Stimulated activated CD4-positive, alpha-beta T cell treated with anti-CD3 and anti-CD28 coated beads, Interleukin-12 subunit alpha, Interleukin-12 subunit beta, amount 100 ng/mL, for 4 hours (primary cell): ENCODE data around the gene UPF2.

ENCODE experiments used
- DNase-seq: peaks from one replicate; pipeline ENCODE4 v3.0.0-alpha.2; 2020

The UPF2 gene

GRCh38 chr10:11881477-11882417 is 160.9 kb downstream of the UPF2 start:
- no peak for DNase-seq

DNA sequence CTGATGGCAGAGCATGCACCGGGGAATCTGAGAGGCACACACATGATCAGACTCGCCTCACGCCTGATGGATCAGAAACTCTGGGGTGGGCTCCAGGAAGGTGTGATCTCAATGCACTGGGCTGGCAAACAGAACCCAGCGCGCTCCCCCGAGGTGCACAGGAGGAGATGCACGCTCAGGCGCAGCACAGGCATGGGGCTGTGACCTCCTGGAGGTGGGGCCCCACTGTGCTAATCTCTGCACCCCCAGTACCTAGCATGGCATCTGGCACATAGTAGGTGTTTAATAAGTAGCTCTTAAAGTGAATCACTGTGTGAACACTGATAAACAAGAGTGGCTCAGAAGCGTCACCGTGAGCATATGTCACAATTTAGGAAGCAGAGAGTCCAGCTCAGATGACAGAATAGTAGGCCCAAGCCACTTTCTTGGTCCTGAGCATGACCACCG is 161.6 kb downstream of the UPF2 start:
- no peak for DNase-seq

GRCh38 chr10:11880151-11881029 is 162.2 kb downstream of the UPF2 start:
- no peak for DNase-seq

DNA sequence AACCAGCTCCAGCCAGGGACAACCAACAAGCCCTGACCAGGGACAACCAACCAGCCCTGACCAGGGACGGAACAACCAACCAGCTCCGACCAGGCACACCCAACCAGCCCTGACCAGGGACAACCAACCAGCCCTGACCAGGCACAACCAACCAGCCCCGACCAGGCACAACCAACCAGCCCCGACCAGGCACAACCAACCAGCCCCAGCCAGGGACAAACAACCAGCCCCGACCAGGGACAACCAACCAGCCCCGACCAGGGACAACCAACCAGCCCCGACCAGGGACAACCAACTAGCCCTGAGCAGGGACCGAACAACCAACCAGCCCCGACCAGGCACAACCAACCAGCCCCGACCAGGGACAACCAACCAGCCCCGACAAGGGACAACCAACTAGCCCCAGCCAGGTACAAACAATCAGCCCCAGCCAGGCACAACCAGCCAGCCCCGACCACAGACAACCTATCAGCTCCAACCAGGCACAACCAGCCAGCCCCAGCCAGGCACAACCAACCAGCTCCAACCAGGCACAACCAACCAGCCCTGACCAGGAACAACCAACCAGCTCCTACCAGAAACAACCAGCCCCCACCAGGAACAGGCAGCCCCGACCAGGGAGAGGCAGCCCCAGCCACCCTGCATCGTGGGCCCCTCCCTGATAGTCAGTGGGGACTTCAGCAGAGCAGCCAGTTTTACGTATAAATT is 163.1 kb downstream of the UPF2 start:
- no peak for DNase-seq

GRCh38 chr10:11878776-11879175 is 163.8 kb downstream of the UPF2 start:
- DNase-seq: no peak

GRCh38 chr10:11877591-11877905 is 165.1 kb downstream of the UPF2 start:
- DNase-seq: no peak

GRCh38 chr10:11876805-11877590 is 165.6 kb downstream of the UPF2 start:
- DNase-seq: no peak

GRCh38 chr10:11876324-11876723 is 166.3 kb downstream of the UPF2 start:
- no peak for DNase-seq

DNA sequence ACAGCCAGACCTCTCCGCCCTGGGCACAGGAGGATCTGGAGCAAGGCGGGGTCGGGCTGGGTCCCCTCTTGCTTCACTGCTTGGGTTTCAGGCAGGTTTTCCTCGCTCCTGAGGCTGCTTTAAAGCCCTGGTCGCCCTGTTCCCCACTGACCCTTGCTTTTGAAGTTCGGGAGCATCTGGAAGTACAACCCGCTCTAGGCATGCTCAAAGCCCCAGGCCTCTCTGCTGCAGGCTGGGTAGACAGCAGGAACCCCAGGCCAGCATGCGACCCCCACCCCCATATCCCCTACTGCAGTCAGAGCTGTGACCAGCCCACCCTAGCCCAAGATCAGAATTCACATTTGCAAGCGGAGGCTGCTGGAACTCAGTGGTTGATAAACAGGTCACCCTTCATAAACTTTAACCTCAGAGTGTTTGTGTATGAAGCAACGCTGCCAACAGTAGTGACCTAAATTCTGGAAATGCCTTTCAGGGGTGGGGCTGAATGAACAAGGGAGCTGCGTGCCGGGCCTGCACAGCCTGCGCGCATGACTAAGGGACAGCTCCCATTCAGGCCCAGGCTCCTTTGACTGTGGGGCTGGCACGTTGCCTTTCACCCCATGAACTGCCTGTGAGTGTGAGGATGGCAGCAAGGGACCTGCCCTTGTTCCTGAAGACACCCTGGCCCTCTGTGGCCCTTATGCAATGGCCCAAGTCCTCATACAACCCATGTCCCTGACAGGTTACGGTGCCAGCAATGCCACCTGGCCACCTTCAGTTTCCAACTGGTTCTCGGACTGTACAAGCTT is 166.9 kb downstream of the UPF2 start:
- DNase-seq: no peak

DNA sequence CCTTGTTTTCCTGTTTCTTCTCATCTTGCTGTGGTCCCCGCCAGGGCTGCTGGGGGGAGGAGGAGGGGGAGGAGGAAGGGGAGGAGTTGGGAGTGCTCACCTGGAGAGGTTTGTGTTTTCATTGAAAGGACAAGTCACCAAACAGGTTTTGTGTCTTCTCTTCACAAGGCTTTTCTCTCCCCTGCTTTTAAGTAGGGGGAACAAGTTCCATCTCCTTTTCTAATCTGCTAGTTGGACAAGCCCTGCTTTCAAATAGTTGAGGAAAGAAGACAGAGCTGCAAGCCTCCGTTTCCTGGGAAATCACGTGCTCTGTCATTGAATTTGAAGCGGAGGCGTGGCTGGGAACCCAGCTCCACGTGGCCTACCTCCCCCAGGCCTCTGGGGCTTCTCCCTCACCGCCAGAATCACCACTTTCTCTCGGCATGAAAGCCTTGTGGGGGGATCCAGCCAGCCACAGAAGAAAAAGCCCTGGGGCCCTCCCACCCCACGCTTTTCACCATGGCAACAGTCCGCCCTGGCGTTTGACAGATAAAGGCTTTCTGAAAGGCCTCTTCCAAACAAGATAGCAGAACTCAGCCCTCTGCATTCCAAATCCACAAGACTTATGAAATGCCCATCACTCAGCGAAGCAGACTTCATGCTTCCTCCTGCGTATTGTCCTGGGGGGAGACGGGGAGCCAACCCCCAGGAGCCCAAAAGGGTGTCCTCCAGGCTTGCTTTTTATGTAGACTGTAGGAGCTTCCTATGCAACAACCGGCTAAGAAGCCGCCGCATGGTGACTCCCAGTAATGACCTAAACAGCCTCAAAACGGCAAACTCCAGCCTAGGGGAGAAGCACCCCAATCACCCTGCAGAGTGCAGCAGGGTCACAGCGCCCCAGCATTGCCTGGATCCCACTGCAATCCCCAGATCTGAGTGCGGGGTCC is 167.8 kb downstream of the UPF2 start:
- DNase-seq: peak; percentile 23

DNA sequence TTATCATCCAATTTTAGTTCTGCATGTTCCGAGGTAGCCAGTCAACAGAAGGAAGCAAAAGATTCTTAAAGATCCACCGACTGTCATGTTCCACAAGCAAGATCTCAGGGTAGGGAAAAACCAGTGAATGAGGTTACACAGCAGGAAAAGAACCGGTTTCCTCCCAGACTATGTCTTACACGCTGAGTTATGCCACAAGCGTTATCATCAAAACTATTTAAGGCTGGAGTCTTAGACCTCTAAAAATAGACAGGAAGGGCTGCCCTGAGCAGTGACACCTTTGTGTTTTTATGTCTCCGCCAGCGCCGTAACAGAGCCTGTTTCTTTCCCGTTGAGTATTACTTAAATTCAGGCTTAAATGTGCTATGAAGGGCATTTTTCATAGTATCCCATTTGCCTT is 171.1 kb downstream of the UPF2 start:
- no peak for DNase-seq

GRCh38 chr10:11870900-11871400 is 171.7 kb downstream of the UPF2 start:
- DNase-seq: no peak

DNA sequence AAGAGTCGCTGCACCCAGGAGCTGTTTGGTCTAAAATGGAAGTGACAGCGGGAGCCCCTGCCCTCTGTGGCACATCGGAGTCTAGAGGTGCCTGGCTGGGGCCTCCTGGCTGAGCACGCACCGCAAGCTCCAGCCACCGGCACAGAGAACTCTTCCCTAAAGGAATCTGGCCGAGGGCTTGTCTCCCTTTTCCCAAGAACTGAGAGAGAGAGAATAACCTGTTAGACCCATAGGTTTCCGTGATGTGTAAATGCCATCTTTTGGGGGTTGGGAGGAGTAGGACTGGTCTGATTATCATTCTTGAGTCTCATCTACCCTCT is 172.2 kb downstream of the UPF2 start:
- no peak for DNase-seq
